Middle frontal gyrus (tissue), 1 donor: ENCODE results near the gene ADAMTS16.

ENCODE experiments used
- DNase-seq: peaks from one replicate; pipeline ENCODE4 v3.0.0-alpha.2; 2015; ENCODE audit warnings: low spot score; ENCODE audit errors: extremely low spot score

ADAMTS16 gene

GRCh38 chr5:5141339-5141599, 1.1 kb downstream of the ADAMTS16 start:
- DNase-seq, result no peak

- peak; percentile 31 for DNase-seq
Observed at GRCh38 chr5:5141625-5142525, 1.7 kb downstream of the ADAMTS16 start.

- no peak for DNase-seq
Observed at GRCh38 chr5:5144441-5144840, 4.3 kb downstream of the ADAMTS16 start.

GRCh38 chr5:5145651-5146529, 5.8 kb downstream of the ADAMTS16 start:
- no peak for DNase-seq

GRCh38 chr5:5146530-5147160, 6.5 kb downstream of the ADAMTS16 start:
- DNase-seq, result no peak

- no peak for DNase-seq
Observed at GRCh38 chr5:5149154-5149553, 9.0 kb downstream of the ADAMTS16 start.

GRCh38 chr5:5150667-5151066, 10.5 kb downstream of the ADAMTS16 start:
- no peak for DNase-seq

- no peak for DNase-seq
Observed at GRCh38 chr5:5154733-5155132, 14.6 kb downstream of the ADAMTS16 start.

- no peak for DNase-seq
Observed at GRCh38 chr5:5155617-5156016, 15.5 kb downstream of the ADAMTS16 start.

- no peak for DNase-seq
Observed at GRCh38 chr5:5156471-5157082, 16.4 kb downstream of the ADAMTS16 start.

GRCh38 chr5:5158472-5158895, 18.4 kb downstream of the ADAMTS16 start:
- DNase-seq, result no peak

- DNase-seq, result no peak
Observed at GRCh38 chr5:5159282-5160103, 19.4 kb downstream of the ADAMTS16 start.

GRCh38 chr5:5164163-5164562, 24.0 kb downstream of the ADAMTS16 start:
- no peak for DNase-seq

- DNase-seq, result no peak
Observed at GRCh38 chr5:5165541-5166002, 25.4 kb downstream of the ADAMTS16 start.

- no peak for DNase-seq
Observed at GRCh38 chr5:5169466-5169865, 29.3 kb downstream of the ADAMTS16 start.

- DNase-seq, result no peak
Observed at GRCh38 chr5:5178136-5178535, 38.0 kb downstream of the ADAMTS16 start.

- no peak for DNase-seq
Observed at GRCh38 chr5:5178580-5178979, 38.5 kb downstream of the ADAMTS16 start.

- DNase-seq, result no peak
Observed at GRCh38 chr5:5179079-5179478, 38.9 kb downstream of the ADAMTS16 start.

GRCh38 chr5:5179597-5179996, 39.5 kb downstream of the ADAMTS16 start:
- no peak for DNase-seq

- DNase-seq, result no peak
Observed at GRCh38 chr5:5181650-5182324, 41.7 kb downstream of the ADAMTS16 start.
